GM19240 (cell line): ENCODE results near the gene SIK3.
"Not testable (repeated sequence)": the region's sequence is repeated elsewhere in the genome, so short reads cannot be mapped to it uniquely, and the experiment has no call there.

Source experiments
- DNase-seq: peaks from one replicate; pipeline ENCODE4 v3.0.0; 2011; ENCODE audit warnings: low spot score; ENCODE audit not compliant: insufficient read length

Gene SIK3

DNA sequence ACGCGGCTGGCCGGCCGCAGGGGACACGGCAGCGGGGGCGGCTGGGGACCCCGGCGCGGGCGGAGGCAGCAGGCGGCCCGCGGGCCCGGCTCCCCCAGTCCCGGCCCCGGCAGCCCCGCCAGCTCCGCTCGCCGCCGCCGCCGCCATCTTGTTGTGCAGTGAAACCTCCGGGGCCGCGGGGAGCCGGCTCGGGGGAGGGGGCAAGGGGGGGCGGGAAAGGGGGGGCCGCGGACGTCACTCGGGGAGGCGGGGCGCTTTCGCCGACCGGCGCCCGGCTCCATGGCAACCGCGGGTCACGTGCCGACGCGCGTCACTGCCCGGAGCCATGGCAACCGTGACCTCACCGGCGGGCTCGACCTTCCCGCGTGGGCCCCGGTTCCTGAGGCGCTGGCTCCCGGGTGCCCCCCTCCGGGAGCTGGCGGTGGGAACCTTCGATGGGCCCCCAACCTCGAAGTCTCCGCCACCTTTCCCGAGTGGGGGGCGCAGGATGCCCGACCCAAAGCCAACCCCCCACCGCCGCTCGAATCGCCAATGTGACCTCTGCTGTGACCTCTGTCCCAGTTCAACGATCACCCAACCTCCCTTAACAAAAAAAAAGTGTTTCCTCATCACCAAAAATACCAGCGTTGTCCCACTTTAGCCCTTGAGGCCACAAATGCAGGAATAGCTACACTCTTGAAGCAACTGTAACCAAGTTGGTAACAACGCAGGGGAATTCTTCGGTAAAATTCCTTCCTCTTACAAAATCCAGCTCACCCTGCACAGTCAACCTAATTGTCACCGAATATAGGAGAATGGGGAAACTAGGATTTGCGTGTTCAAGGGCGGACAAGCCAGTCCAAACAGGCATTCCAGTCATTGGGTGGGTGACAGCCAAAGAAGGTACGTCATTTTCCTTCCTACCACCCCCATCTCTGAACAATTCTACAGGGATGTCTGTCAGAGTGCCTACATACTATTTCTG, at the start of gene SIK3:
Gene SIK3, minus strand, starts transcription at position 160 of the 964 bp plus-strand sequence. Its CDS starts 13 bp downstream, at position 147.
- peak; percentile 90 for DNase-seq

DNA sequence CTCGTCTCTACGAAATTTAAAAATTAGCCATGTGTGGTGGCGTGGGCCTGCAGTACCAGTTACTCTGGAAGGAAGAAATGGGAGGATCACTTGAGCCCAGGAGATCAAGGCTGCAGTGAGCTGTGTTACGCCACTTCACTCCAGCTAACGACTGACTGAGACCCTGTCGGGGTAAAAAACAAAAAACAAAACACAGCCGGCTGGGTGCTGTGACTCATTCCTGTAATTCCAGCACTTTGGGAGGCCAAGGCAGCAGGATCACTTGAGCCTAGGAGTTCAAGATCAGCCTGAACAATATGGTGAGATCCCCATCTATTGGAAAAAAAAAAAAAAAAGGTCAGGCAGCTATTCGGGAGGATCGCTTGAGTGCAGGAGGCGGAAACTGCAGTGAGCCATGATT, 48.3 kb upstream of the SIK3 start:
- DNase-seq: no peak

DNA sequence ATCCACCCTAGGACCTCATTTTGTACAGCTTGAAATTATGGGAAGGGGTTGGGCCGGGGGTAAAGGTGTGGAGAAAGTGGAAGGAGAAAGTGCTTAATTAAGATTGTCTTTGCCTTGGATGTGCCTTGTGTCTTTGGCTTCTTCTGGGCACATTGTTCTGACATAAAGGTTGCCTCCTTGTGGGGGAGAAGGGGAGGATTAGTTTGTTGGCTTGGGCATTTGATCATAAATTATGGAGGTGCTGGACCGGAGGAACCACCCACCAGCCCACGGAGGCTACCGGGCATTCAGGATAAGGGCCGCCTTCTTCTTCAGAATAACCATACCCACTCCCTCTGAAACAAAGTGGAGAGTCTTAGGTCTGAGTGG, 47.1 kb upstream of the SIK3 start:
- DNase-seq: no peak

DNA sequence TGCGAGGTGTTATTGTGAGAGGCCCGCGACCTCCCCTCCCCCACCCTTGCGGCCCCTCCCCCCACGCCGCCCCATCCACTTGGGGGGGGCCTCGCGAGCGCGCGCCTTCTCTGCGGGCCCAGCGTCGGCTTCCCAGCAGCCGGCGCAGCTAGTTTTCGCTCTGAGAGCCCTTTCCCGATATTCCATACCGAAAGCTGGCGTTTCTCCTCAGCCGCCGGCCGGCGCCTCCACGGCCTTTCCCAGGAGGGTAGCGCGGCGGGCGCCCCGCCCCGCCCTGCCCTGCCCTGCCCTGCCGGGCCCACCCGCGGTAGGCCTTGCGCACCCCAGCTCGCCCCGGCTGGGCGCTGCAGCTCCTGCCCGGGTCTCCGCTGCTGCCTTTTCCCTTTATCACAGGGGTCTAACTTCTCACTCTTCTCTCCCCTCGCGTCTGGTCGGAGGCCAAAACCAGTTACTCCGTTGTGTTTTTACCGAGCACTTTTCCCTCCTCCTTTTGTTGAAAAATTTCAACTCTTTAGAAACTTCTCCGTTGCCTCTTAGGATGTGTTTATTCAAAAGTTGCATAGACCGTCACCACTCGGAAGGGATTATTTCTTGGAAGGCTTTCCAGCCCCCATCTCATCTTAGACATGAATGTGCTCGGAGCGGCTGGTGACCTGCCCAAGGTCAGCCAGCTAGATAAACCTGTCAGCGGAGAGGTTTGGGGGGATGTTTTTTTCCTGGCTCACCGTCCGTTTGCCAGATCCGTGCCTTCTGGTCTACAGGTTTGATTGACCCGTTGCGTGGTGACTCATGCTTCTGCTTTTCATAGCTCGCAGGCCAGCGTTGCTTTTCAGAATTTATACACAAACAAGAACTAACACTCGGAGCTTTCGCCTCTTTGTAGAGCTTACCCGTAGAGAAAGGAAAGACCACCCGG, 46.5 kb upstream of the SIK3 start:
- peak; percentile 21 for DNase-seq

DNA sequence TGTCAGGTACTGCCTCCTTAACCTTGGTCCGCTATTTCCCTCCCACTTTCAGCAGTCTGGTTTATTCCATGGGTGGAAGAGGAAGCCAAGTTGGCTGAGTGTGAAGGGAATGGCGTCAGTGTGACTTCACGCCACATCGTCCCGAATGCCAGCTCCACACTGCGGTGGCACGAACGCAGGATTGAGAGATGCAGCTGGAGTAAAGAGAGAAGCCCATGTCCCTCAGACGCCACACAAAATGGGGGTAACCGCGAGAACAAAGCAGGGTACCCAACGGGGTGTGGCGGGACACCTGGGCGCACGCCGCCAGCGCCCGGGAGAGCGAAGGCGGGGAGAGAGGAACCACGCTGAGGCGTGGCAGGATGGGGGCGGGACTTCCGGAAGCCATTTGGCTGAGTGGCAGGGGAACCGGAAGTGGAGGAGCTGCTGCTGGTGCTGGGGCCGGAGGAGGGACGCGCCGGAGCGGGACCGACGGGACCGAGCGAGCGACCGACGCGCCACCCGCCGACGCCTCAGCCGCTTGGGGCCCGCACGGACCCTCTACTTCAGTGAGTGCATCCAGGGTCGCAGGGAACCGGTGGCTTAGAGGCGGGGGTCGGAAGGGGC, 45.7 kb upstream of the SIK3 start, which contains the start of gene PAFAH1B2:
Gene PAFAH1B2, plus strand, starts transcription at position 417 of the 606 bp plus-strand sequence. CDS start 8,161 bp downstream, outside the sequence.
- DNase-seq: peak; percentile 98

DNA sequence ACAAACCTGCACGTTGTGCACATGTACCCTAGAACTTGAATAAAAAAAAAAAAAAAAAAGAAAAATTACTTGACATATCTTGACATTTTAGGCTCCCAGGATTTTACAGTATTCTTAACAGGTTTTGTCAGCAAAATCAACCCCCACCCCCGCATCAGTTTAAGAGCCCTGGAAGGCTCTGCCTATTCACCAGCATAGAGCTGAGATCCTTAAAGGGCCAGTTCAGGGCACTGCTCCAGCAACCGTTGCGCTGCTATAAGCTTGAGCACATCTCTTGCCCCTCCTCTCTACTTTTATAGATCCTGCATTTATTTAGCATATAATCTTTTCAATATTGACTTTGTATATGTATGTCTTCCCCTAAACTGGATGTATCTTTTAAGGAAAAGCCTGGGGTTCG, 45.2 kb upstream of the SIK3 start:
- no peak for DNase-seq

DNA sequence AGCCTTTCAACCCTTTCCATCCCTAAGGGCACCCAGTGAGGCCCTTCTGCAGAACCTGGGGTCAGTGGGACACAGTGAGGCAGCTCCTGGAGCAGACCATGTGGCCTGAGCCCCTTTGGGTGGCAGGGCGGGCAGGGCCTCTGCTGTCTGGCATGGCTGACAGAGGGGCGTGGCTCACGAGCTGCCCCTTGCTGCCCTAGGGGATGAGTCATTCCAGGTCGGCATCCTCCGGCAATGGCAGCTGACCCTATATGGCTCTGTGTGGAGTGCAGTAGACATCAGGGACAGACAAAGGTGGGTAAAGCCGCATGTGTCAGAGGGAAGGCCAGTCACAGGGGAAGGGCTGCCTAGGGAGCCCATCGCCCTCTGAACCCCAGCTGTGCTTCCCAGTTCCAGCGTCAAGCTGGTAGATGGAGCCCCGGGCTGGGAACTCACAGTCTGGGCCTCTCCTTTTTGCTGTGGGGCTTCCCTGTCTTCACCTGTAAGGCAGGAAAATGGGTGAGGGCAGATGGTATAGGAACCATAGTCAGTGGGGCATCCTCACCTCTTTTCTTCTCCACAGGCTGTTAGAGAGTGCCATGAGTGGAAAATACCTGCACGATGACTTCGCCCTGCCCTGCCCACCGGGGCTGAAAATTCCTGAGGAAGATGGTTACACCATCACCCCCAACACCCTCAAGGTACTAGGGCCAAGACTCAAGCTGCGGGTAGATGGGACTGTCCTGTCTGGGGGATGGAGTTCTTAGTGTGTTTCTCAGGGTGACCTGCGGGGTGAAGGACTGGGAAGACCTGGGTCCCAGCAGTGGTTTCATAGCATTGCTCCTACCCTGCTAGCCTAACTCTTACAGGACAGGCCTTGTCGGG, 39.2 kb upstream of the SIK3 start:
- not testable (repeated sequence) for DNase-seq

DNA sequence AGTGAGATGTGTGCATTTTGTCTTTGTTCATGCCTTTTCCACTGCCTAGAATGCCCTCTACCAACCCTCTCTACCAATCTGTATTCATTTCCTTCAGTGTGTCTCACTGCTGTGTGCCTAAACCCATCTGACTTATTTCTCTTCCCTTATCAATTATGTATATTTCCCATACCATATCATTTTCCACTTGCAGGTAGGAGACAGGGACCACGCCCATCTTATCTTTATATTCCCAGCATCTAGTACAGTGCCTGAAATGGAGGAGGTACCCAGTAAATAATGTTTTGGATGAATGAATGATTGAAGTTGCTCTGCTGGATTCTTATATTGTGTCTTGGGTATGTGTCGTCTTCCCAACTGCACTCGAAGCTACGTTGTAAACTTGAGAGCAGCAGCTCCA, 36.8 kb upstream of the SIK3 start:
- not testable (repeated sequence) for DNase-seq

DNA sequence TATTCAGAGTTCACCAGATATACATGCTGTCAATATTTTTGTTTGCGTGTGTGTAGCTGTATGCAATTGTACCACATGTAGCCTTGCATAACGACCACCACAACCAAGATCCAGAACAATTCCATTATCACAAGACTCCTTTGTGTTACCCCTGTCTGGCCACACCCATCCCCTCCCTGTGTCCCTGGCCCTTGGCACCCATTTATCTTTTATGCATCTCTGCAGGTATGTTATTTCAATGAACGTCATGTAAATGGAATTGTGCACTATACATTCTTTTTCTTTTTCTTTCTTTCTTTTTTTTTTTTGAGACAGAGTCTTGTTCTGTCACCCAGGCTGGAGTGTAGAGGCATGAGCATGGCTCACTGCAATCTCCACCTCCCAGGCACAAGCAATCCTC, 36.2 kb upstream of the SIK3 start:
- no peak for DNase-seq

DNA sequence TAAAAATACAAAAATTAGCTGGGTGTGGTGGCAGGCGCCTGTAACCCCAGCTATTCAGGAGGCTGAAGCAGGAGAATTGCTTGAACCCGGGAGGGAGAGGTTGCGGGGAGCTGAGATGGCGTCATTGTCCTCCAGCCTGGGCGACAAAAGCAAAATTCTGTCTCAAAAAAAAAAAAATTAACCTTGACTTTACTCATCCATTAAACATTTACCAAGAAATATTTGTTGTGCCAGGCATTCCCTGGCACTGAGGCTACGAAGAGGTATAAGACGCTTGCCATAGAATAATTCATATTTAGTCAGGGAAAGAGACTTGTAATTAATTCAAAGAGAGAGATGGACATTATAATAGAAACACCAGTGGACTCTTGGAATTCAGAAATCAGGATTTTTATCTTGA, 32.7 kb upstream of the SIK3 start:
- no peak for DNase-seq

DNA sequence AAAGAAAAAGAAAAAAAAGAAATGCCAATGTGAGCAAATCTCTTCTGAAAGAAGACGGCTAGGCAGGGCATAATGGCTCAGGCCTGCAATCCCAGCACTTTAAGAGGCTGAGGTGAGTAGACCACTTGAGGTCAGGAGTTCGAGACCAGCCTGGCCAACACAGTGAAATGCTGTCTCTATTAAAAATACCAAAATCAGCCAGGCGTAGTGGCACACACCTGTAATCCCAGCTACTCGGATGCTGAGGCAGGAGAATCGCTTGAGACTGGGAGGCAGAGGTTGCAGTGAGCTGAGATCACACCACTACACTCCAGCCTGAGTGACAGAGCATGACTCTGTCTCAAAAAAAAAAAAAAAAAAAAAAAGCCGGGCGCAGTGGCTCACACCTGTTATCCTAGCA, 32.2 kb upstream of the SIK3 start:
- not testable (repeated sequence) for DNase-seq

DNA sequence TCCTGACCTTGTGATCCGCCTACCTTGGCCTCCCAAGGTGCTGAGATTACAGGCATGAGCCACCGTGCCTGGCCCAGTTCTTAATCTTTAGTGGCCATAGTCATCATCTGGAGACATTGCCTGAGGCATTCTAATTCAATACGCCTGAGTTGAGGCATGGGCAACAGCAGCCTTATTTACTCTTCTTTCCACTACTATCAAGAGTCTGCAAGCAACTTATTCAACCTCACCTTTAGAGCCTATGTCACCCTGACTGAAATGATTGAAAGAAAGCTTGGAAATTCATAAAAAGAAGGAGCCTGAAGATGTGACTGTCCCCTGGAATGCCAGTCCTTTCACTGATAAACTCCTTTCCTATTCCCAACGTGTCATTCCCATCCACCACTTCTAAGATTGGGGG, 30.1 kb upstream of the SIK3 start:
- DNase-seq: no peak

DNA sequence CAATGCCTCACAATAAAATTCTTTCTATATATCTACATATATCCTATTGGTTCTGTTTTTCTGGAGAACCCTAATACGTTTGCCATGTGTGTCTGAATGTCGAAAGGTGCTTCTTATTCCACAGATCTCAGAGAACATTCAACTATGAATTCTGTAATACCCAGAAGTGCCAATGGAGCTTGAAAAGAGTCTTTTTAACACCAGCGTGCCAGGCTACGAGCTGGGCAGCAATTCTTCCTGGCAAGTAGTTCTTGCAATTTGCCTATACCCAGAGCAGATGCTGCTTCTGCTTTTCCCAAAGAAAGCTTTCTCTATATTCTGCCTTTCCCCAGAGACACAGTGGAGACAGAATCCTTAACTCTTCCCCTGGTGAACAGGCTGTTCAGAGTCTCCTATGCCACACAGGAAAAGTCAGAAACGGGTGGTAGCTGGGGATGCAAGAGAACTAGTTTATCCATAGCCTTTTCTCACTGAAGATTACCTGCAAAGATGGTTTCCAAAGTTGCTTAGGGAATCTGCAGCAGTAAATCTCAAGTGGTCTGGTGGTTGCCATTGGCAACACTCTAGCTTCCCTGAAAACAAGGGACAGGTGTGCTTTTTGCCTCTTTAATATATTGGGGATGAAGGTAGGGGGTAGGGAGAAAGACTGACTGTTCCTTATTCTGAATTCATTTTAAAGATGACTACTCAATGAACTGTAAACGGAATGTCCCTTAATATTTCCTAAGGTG, 29.1 kb upstream of the SIK3 start:
- no peak for DNase-seq

DNA sequence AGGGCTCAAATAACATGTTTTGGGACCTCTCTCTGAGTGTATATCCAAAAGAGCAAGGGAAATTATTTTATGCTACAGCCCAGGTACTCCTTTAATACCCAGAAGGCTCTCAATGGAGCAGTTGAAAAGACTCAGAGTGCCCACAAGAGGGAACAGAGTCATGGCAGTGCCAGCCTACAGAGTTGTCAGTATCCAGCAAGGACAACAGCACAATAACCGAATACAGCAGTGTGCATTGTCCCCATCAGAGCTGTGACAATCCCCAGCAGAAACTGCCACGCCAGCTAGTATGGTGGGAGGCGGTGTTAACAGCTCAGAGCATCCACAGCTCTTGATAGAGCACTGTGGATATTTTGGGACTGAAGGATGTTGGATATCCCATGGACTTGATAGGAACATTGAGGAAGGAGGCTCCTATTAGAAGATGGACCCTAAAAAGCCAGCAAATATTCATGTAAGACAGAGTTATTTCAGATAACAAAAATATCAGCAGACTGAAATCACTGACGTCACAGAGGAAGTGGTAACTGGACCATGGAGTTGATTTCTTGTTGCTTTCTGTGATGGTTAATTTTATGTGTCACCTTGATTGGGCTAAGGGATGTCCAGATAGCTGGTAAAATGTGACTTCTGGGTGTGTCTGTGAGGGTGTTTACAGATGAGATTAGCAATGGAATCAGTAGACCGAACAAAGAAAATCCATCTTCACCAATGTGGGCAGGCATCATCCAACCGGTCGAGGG, 28.2 kb upstream of the SIK3 start:
- no peak for DNase-seq

DNA sequence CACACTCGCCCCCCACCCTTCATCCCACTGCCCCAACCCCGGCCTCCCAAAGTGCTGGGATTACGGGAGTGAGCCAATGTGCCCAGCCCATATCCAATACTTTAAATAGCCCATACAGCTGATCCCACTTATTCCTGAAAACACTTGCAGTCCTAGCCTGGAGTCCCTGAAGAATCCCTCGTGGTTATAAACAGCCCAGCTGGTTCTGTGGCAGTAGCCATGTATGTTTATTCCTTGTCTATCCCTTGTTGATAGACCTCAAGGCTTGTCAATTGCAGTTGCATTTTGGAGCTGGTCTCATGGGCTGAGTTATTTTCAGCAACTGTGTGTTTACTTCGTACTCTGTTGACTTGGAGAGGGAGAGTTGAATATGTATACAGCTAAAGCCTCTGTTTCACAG, 24.3 kb upstream of the SIK3 start:
- DNase-seq: no peak

DNA sequence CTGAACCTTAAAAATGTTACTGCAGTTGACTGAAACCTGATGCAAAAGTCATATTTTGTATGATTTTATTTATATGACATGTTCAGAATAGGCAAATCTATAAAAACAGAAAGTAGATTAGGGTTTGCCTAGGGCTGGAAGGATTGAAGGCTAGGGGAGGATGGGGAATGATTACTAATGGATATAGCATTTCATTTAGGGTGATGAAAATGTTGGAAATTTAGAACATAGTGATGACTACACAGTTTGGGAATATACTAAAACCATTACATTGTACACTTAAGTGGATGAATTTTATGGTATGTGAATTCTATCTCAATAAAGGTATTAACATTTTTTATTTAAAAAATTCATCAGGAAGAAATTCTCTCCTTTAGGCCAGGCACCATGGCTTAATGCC, 22.9 kb upstream of the SIK3 start:
- DNase-seq: no peak

DNA sequence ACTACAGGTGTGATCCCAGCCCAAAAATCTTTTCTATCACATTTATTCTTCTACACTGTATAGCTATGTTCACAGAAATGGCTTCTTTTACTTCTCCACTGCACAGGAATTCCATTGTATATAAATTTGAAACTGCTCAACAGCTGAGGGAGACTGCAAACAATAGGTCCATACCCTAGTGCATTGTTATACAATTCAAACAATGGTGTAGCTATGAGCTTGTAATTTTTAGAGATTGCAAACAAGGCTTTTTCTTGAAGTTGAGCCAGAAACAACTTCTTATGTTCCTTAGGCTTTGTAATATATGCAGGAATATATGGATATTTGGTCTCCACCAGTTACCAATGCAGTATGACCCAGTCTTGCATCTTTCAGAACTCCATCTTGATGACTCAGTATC, 19.5 kb upstream of the SIK3 start:
- no peak for DNase-seq

DNA sequence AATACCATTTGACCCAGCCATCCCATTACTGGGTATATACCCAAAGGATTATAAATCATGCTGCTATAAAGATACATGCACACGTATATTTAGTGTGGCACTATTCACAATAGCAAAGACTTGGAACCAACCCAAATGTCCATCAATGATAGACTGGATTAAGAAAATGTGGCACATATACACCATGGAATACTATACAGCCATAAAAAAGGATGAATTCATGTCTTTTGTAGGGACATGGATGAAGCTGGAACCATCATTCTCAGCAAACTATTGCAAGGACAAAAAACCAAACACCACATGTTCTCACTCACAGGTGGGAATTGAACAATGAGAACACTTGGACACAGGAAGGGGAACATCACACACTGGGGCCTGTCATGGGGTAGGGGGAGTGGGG, 14.7 kb upstream of the SIK3 start:
- DNase-seq: not testable (repeated sequence)

DNA sequence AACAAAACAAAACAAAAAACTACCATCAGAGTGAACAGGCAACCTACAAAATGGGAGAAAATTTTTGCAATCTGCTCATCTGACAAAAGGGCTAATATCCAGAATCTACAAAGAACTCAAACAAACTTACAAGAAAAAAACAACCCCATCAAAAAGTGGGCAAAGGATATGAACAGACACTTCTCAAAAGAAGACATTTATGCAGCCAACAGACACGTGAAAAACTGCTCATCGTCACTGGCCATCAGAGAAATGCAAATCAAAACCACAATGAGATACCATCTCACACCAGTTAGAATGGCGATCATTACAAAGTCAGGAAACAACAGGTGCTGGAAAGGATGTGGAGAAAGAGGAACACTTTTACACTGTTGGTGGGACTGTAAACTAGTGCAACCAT, 14.3 kb upstream of the SIK3 start:
- not testable (repeated sequence) for DNase-seq
